Transverse colon (tissue), 3 donors: ENCODE results near the gene SLC25A29.

ENCODE experiments used
- EP300 ChIP-seq: sonication (generic); formaldehyde crosslinking; IDR thresholded peaks from one replicate; pipeline ENCODE4 v1.6.1; 2017; ENCODE audit warnings: antibody characterized with exemption, low read depth
- TF ChIP-seq, protein P1 (sequence below), 5 experiments: fragments of 200-600 bp in 3 of 5; fragments of 450-650 bp in 2 of 5; sonication (generic) in 3 of 5; IDR thresholded peaks; 1 replicate in 2 of 5; 2 replicates in 3 of 5; pipeline ENCODE4 v1.5.1; 2016 to 2017; ENCODE audit warnings: antibody characterized with exemption in 5 of 5, inconsistent platforms in 3 of 5, mild to moderate bottlenecking in 2 of 5, moderate library complexity in 1 of 5

DNA sequence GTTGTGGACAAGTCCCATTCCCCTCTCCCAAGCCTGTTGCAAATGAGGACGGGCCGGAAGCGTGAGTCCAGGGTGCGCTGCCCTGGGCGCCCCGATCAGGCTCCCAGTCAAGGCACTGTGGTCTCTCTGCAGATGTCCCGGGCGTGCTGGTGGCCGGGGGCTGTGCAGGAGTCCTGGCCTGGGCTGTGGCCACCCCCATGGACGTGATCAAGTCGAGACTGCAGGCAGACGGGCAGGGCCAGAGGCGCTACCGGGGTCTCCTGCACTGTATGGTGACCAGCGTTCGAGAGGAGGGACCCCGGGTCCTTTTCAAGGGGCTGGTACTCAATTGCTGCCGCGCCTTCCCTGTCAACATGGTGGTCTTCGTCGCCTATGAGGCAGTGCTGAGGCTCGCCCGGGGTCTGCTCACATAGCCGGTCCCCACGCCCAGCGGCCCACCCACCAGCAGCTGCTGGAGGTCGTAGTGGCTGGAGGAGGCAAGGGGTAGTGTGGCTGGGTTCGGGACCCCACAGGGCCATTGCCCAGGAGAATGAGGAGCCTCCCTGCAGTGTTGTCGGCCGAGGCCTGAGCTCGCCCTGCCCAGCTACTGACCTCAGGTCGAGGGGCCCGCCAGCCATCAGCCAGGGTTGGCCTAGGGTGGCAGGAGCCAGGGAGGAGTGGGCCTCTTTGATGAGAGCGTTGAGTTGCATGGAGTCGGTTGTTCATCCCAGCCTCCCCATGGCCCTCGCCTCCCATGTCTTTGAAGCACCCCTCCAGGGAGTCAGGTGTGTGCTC is 23.2 kb upstream of the SLC25A29 start:
- TF ChIP-seq, protein P1, sequence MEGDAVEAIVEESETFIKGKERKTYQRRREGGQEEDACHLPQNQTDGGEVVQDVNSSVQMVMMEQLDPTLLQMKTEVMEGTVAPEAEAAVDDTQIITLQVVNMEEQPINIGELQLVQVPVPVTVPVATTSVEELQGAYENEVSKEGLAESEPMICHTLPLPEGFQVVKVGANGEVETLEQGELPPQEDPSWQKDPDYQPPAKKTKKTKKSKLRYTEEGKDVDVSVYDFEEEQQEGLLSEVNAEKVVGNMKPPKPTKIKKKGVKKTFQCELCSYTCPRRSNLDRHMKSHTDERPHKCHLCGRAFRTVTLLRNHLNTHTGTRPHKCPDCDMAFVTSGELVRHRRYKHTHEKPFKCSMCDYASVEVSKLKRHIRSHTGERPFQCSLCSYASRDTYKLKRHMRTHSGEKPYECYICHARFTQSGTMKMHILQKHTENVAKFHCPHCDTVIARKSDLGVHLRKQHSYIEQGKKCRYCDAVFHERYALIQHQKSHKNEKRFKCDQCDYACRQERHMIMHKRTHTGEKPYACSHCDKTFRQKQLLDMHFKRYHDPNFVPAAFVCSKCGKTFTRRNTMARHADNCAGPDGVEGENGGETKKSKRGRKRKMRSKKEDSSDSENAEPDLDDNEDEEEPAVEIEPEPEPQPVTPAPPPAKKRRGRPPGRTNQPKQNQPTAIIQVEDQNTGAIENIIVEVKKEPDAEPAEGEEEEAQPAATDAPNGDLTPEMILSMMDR (IDR thresholded peaks at IDR 0.05), result no peak
- TF ChIP-seq EP300, result no peak
